ENCODE data around the gene FES. TPM values are rescaled to one million over a fixed set of nuclear protein-coding genes. Genes with fewer than 3 reads are reported as not detected.

FES gene
- total RNA-seq, 2 donors from 2014 or later, result 9.3 to 14.9 TPM

GRCh38 chr15:90889313-90889730 lies 5.0 kb downstream of the FES start:
- Histone ChIP-seq H3K4me1 (peaks cover 0 to 40% of the 10 kb centered on the region in 2 donors), H3K27me3 (no peaks in the 10 kb centered on the region), H3K9me3 (no peaks in the 10 kb centered on the region), H3K36me3 (peaks cover 57% of the 10 kb centered on the region), H3K27ac (no peak overlapping the region), H3K4me3 (no peak overlapping the region)
- no peak for DNase-seq (ENCODE audit: low spot score)
- TF ChIP-seq, protein P1, sequence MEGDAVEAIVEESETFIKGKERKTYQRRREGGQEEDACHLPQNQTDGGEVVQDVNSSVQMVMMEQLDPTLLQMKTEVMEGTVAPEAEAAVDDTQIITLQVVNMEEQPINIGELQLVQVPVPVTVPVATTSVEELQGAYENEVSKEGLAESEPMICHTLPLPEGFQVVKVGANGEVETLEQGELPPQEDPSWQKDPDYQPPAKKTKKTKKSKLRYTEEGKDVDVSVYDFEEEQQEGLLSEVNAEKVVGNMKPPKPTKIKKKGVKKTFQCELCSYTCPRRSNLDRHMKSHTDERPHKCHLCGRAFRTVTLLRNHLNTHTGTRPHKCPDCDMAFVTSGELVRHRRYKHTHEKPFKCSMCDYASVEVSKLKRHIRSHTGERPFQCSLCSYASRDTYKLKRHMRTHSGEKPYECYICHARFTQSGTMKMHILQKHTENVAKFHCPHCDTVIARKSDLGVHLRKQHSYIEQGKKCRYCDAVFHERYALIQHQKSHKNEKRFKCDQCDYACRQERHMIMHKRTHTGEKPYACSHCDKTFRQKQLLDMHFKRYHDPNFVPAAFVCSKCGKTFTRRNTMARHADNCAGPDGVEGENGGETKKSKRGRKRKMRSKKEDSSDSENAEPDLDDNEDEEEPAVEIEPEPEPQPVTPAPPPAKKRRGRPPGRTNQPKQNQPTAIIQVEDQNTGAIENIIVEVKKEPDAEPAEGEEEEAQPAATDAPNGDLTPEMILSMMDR (IDR thresholded peaks at IDR 0.05), result no peak

DNA sequence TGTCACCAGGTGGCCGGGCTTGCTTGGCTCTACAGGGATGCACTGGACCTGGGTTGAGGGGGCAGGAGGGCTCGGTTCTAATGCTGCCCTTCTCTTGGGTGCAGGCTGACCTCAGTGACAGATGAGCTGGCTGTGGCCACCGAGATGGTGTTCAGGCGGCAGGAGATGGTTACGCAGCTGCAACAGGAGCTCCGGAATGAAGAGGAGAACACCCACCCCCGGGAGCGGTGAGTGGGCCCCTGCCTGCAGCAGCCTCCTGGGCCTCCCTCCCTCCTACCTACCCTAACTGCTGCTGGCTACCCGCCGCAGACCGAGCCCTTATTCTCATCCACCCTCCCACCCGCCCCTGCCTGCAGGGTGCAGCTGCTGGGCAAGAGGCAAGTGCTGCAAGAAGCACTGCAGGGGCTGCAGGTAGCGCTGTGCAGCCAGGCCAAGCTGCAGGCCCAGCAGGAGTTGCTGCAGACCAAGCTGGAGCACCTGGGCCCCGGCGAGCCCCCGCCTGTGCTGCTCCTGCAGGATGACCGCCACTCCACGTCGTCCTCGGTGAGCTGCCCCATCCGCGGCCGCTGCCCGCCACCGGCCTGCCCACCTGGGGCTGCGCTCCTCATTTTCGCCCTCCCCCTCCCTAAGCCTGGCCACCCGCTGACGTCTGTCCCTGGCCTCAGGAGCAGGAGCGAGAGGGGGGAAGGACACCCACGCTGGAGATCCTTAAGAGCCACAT lies 5.6 kb downstream of the FES start:
- no peak overlapping the region for H3K27ac ChIP-seq
- no peaks in the 10 kb centered on the region for H3K9me3 ChIP-seq
- peaks cover 63% of the 10 kb centered on the region for H3K36me3 ChIP-seq
- TF ChIP-seq, protein P1 (IDR thresholded peaks at IDR 0.05), result no peak
- H3K4me1 ChIP-seq, result peaks cover 0 to 34% of the 10 kb centered on the region in 2 donors
- H3K4me3 ChIP-seq, result no peak overlapping the region
- no peaks in the 10 kb centered on the region for H3K27me3 ChIP-seq
- no peak for DNase-seq (ENCODE audit: low spot score)

DNA sequence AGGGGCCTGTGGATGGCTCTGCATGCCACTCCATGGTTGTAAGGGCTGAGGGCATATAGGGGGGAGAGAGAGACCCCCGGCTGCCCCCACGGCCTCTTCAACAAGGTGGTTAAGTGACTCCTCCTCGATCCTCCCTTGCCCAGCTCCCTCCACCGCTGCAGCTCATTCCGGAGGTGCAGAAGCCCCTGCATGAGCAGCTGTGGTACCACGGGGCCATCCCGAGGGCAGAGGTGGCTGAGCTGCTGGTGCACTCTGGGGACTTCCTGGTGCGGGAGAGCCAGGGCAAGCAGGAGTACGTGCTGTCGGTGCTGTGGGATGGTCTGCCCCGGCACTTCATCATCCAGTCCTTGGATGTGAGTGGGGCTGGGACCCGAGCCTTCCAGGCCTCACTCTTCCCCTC lies 6.5 kb downstream of the FES start:
- no peak for DNase-seq (ENCODE audit: low spot score)

GRCh38 chr15:90891346-90891949 lies 7.1 kb downstream of the FES start:
- H3K36me3 ChIP-seq, result peaks cover 63% of the 10 kb centered on the region
- no peak overlapping the region for H3K27ac ChIP-seq
- no peak overlapping the region for H3K4me3 ChIP-seq
- TF ChIP-seq, protein P1 (IDR thresholded peaks at IDR 0.05), result no peak
- H3K27me3 ChIP-seq, result no peaks in the 10 kb centered on the region
- no peak for DNase-seq (ENCODE audit: low spot score)
- peaks cover 0 to 18% of the 10 kb centered on the region in 2 donors for H3K4me1 ChIP-seq
- H3K9me3 ChIP-seq, result no peaks in the 10 kb centered on the region

More for the DNA sequence above, 6.5 kb downstream of the FES start:
- Histone ChIP-seq H3K9me3 (no peaks in the 10 kb centered on the region), H3K4me3 (no peak overlapping the region), H3K4me1 (peaks cover 0 to 25% of the 10 kb centered on the region in 2 donors), H3K27me3 (no peaks in the 10 kb centered on the region), H3K36me3 (peaks cover 63% of the 10 kb centered on the region), H3K27ac (no peak overlapping the region)
- TF ChIP-seq, protein P1 (IDR thresholded peaks at IDR 0.05), result no peak

DNA sequence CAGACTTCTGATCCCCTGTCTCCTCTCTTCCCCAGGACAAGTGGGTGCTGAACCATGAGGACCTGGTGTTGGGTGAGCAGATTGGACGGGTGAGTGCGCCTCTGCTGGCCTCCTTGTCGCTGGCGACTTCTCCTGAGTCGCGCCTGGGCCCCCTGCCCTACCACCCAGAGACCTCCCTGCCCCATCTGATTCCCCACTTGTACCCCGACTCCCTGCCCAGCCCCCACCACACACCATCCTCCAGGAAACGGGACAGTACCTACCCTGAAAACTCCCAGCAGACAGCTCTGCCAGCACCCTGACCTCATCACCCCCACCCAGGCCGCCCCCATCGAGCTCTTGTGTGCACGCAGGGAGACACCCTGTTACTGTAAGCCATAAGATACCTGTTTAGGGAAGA lies 7.7 kb downstream of the FES start:
- TF ChIP-seq, protein P1 (IDR thresholded peaks at IDR 0.05), result no peak
- Histone ChIP-seq H3K27me3 (no peaks in the 10 kb centered on the region), H3K27ac (no peak overlapping the region), H3K4me3 (no peak overlapping the region), H3K36me3 (peaks cover 59% of the 10 kb centered on the region), H3K9me3 (no peaks in the 10 kb centered on the region), H3K4me1 (peaks cover 0 to 13% of the 10 kb centered on the region in 2 donors)
- no peak for DNase-seq (ENCODE audit: low spot score)
